GM21360 (cell line): ENCODE measurements around the gene APEH.

Experiments used
- ATAC-seq: cut with Tn5 transposase; IDR thresholded peaks from one replicate; pipeline ENCODE4 v1.9.1; 2021; ENCODE audit warnings: mild to moderate bottlenecking, moderate library complexity; ENCODE audit not compliant: unreplicated experiment

APEH gene

DNA sequence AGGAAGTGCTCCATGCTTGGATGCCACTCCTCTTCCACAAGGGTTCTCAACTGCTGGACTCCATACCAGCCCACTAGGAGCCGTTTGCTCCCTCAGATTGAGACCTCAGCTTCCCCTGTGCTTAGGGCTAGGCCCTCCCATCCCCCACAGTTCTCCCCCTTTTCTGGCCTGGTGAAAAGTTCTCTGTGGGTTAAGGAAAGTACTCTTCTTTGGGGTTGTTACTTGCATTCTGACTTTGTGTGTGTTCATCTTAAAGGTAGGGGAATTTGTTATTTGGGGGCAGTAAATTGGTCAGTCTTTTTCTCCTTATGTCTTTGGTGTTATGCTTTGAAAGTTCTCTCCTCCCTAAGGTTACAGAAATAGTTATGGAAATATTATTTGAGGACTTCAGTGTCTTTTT is 24.0 kb upstream of the APEH start:
- no peak for ATAC-seq

DNA sequence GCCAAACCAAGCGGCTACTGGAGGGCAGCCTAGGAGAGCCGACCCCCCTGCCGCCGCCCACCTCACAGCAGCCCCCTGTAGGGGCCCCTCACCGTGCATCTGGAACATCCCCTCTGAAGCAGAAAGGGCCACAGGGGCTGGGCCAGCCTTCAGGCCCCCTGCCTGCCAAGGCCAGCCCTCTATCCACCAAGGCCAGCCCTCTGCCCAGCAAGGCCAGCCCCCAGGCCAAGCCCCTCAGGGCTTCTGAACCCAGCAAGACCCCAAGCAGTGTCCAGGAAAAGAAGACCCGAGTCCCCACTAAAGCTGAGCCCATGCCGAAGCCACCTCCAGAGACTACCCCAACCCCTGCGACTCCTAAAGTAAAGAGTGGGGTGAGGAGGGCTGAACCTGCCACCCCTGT is 23.5 kb upstream of the APEH start:
- no peak for ATAC-seq

DNA sequence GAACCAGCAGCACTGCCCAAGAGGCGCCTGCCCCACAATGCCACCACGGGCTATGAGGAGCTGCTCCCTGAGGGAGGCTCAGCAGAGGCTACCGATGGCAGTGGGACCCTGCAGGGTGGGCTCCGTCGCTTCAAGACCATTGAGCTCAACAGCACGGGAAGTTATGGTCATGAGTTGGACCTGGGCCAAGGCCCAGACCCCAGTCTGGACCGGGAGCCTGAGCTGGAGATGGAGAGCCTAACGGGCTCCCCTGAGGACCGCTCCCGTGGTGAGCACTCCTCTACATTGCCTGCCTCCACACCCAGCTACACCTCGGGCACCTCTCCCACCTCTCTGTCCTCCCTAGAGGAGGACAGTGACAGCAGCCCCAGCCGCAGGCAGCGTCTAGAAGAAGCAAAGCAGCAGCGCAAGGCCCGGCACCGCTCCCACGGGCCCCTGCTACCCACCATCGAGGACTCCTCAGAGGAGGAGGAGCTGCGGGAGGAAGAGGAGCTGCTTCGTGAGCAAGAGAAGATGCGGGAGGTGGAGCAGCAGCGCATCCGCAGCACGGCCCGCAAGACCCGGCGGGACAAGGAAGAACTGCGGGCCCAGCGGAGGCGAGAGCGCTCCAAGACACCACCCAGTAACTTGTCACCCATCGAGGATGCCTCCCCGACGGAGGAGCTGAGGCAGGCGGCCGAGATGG is 21.8 kb upstream of the APEH start:
- no peak for ATAC-seq

DNA sequence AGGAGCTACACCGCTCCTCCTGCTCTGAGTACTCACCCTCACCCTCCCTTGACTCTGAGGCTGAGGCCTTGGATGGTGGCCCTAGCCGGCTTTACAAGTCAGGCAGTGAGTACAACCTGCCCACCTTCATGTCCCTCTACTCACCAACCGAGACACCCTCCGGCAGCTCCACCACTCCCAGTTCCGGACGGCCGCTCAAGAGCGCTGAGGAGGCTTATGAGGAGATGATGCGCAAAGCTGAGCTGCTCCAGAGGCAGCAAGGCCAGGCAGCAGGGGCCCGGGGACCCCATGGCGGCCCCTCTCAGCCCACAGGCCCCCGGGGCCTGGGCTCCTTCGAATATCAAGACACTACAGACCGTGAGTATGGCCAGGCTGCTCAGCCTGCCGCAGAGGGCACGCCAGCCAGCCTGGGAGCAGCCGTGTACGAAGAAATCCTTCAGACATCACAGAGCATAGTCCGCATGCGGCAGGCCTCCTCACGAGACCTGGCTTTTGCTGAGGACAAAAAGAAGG is 21.2 kb upstream of the APEH start:
- no peak for ATAC-seq

DNA sequence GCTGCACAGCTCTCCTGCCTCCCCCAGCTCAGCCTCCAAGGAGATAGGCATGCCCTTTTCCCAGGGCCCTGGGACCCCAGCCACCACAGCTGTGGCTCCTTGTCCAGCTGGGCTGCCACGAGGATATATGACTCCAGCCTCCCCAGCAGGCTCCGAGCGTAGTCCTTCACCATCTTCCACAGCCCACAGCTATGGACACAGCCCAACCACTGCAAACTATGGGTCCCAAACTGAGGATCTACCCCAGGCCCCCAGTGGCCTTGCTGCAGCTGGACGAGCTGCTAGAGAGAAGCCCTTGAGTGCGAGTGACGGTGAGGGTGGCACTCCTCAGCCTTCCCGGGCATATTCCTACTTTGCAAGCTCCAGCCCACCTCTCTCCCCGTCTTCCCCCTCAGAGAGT is 20.5 kb upstream of the APEH start:
- no peak for ATAC-seq

DNA sequence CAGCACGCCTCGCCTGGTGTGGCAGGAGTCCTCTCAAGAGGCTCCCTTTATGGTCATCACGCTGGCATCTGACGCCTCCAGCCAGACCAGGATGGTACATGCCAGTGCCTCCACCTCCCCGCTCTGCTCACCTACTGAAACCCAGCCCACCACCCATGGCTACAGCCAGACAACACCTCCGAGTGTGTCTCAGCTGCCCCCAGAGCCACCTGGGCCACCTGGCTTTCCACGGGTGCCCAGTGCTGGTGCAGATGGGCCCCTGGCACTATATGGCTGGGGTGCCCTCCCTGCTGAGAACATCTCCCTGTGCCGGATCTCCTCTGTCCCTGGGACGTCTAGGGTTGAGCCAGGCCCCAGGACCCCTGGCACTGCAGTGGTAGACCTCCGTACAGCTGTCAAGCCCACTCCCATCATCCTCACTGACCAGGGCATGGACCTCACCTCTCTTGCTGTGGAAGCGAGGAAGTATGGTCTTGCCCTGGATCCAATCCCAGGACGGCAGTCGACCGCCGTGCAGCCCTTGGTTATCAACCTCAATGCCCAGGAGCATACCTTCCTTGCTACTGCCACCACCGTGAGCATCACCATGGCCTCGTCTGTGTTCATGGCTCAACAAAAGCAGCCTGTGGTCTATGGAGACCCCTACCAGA is 19.9 kb upstream of the APEH start:
- ATAC-seq = no peak

DNA sequence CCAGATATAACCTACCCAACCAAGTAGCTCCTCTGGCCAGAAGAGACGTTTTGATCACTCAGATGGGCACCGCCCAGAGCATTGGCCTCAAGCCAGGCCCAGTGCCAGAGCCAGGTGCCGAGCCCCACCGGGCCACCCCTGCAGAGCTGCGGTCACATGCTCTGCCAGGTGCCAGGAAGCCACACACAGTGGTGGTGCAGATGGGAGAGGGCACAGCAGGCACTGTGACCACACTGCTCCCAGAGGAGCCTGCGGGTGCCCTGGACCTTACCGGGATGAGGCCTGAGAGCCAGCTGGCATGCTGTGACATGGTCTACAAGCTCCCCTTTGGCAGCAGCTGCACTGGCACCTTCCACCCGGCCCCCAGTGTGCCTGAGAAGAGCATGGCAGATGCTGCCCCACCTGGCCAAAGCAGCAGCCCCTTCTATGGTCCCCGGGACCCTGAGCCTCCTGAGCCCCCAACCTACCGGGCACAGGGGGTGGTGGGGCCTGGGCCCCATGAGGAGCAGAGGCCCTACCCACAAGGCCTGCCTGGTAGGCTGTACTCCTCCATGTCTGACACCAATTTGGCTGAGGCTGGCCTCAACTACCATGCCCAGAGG is 19.1 kb upstream of the APEH start:
- ATAC-seq = no peak

DNA sequence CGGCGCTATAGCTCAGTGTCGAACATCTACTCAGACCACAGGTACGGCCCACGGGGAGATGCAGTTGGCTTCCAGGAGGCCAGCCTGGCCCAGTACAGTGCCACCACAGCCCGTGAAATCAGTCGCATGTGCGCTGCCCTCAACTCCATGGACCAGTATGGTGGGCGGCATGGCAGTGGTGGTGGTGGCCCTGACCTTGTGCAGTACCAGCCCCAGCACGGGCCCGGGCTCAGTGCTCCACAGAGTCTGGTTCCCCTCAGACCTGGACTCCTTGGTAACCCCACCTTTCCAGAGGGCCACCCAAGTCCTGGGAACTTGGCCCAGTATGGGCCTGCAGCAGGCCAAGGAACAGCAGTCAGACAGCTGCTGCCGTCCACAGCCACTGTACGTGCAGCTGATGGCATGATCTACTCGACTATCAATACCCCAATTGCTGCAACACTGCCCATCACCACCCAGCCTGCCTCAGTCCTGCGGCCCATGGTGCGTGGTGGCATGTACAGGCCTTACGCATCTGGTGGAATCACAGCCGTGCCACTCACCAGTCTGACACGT is 18.3 kb upstream of the APEH start:
- ATAC-seq = no peak

DNA sequence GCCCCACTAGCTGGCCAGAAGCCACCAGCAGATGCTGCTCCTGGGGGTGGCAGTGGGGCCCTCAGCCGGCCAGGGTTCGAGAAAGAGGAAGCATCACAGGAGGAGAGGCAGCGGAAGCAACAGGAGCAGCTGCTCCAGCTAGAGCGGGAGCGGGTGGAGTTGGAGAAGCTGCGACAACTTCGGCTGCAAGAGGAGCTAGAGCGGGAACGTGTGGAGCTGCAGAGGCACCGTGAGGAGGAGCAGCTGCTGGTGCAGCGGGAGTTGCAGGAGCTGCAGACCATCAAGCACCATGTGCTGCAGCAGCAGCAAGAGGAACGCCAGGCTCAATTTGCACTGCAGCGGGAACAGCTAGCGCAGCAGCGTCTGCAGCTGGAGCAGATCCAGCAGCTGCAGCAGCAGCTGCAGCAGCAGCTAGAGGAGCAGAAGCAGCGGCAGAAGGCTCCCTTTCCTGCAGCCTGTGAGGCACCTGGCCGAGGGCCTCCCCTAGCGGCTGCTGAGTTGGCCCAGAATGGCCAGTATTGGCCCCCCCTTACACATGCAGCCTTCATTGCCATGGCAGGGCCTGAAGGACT is 17.5 kb upstream of the APEH start:
- no peak for ATAC-seq

DNA sequence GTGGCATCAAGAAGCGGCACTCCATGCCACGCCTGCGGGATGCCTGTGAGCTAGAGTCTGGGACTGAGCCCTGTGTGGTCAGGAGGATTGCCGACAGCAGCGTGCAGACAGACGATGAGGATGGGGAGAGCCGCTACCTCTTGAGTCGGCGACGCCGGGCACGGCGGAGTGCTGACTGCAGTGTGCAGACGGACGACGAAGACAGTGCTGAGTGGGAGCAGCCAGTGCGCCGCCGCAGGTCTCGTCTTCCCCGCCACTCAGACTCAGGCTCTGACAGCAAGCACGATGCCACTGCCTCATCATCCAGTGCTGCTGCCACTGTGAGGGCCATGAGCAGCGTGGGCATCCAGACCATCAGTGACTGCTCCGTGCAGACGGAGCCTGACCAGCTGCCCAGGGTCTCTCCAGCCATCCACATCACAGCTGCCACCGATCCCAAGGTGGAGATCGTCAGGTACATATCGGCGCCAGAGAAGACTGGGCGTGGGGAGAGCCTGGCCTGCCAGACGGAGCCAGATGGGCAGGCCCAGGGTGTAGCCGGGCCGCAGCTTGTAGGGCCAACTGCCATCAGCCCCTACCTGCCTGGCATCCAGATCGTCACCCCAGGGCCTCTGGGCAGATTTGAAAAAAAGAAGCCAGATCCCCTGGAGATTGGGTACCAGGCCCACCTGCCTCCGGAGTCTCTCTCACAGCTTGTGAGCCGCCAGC is 16.8 kb upstream of the APEH start:
- no peak for ATAC-seq

DNA sequence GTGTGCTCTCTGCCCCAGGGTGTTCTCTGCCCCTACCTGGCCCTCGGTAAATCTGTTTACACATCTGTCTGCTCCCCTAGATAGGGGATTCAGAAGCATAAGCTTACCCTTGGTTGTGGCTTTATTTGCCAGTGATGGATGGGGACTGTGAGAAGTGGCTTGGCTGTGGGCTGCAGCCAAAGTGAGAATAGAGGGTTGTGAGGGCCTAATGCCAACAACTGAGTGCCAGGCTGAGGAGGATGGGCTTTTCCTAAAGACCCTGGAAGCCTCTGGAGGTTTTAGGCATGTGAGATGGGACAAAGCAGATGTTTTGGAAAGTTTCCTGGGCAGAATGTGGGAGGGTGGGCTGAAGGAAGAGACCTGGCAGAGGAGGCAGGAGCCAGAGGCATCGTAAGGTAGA is 15.4 kb upstream of the APEH start:
- no peak for ATAC-seq

DNA sequence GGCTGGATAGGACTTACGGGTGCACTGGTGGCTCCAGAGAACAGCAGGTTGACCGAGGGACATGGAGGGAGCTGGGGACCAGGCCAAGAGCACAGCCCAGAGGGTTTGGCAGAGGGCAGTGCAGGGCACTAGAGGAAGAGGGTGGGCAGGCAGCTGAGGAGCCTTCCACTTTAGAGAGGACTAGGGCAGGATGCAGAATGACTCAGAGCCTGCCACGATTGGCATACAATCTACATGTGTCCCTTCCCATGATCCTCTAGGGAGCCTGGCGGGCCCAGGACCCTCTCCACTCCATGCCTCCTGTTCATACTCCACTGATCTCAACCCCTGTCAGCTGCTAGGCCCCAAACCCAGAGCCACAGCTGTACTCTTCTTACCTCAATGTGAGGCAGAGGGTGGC is 14.4 kb upstream of the APEH start:
- ATAC-seq = no peak

DNA sequence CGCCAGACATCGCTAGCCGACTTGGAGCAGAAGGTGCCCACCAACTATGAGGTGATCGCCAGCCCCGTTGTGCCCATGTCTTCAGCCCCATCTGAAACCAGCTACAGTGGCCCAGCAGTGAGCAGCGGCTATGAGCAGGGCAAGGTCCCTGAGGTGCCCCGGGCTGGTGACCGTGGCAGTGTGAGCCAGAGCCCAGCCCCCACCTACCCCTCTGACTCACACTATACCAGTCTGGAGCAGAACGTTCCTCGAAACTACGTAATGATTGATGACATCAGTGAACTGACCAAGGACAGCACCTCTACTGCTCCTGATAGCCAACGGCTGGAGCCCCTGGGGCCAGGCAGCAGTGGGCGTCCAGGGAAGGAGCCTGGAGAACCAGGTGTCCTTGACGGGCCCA is 12.9 kb upstream of the APEH start:
- no peak for ATAC-seq

DNA sequence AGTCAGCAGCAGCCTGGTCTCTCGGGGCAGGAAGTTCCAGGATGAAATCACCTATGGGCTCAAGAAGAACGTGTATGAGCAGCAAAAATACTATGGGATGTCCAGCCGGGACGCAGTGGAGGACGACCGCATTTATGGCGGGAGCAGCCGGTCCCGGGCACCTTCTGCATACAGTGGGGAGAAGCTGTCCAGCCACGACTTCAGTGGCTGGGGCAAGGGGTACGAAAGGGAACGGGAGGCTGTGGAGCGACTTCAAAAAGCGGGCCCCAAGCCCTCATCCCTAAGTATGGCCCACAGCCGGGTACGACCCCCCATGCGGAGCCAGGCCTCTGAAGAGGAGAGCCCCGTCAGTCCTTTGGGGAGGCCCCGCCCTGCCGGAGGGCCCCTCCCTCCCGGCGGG is 12.1 kb upstream of the APEH start:
- ATAC-seq = no peak

DNA sequence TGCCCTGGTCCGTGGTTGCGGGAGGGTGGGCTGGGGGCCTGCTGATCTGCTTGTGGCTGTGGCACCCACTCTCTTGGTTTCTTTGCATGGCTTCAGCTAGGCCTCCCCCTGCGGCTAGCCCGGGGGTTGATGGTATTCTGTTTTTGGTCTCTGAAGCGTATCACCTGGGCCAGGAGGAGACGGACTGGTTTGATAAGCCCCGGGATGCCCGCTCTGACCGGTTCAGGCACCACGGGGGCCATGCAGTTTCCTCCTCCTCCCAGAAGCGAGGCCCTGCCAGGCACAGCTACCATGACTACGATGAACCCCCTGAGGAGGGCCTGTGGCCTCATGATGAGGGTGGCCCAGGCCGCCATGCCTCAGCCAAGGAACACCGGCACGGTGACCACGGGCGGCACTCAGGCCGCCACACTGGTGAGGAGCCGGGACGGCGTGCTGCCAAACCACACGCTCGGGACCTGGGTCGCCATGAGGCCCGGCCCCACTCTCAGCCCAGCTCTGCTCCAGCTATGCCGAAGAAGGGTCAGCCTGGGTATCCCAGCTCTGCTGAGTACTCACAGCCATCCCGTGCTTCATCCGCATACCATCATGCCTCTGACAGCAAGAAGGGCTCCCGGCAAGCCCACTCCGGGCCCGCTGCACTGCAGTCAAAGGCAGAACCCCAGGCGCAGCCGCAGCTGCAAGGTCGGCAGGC is 11.3 kb upstream of the APEH start:
- no peak for ATAC-seq

DNA sequence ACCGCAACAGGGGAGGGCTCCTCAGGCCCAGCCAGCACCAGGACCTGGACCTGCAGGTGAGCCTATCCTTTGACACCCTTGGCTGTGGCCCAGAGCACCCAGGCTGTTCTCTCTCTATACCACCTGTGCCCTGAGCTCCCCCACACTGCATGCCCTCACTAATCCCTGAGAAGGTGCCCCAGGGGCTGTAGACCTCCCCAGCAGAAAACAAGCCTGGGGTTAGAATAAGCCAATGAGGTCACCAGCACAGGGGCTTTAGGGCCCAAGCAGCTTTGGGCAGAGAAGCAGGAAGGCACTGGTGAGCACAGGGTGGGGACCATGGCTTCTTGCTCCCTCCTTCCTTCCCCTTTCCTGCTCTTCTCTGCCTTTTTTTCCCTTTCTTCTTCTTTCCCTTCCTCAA is 10.3 kb upstream of the APEH start:
- ATAC-seq = no peak

DNA sequence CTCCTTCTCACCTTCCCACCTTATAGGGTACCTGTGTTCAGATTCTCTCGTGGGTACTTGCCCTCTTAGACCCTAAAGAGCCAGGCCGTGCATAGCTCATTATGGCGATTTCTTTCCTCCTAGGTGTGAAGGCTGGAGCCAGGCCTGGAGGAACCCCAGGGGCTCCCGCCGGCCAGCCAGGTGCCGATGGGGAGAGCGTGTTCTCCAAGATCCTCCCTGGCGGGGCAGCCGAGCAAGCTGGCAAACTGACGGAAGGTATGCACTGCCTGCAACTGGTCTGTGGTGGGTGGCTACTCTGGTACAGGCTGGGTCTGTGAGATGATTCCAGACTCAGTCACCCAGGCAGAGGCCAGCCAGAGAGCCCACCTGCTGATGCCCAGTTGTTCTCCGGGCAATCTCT is 9.9 kb upstream of the APEH start:
- ATAC-seq = no peak

DNA sequence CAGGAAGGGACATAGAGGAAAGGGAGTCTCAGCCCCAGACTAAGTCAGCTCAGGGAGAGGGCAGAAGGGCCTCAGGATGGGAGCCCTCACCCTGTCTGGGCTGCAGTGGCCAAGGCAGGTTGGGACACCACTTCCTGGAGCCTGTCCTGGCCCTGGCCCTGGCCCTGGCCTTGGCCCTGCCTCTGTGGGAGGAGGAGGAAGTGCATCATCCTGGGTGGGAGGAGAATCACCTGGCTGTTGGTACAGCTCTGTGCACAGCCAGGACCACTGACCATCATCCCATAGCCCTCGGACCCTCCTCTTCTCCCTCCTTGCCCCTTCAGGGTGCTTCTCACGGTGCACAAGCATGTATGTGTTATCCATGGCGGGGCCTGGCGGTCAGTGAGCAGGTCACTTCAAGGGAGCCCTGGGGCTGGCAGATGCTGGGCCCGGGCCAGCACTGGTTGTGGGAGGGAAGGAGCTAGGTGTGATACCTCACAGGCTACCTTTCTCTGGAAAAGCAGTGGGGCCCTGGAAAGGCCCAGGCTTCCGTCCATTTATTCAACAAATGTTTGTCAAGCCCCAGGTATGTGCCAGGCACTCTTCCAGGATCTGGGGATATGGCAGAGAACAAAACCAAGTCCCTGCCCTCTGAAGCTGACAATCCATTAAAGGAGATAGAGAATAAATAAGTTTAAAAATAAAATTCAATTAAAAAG is 8.2 kb upstream of the APEH start:
- ATAC-seq = no peak

DNA sequence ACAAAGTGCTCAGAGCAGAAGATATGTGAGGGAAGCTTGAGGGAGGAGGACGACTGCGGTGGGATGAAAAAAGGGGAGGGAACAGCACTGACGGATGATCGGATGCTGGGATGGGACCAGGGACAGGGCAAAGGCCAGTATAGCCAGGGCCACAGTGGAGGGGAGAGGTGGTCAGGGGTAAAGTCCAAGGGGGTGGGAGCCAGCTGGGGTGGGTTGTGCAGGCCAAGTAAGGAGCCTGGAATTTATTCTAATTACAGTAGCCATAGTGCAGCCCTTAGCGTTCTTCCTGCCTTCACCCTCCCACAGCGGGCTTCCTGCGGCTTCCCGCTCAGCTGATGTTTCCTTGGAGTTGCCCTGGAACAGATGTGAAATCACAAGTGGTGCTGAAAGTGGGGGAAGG is 7.6 kb upstream of the APEH start:
- ATAC-seq = no peak
